A549 (cell line): ENCODE measurements around the gene GHDC. TPM values are rescaled to one million over a fixed set of nuclear protein-coding genes. Genes with fewer than 3 reads are reported as not detected.
"Not testable (repeated sequence)": the region's sequence is repeated elsewhere in the genome, so short reads cannot be mapped to it uniquely, and the experiment has no call there.

Source experiments
- ATAC-seq, 2 experiments: fragments of 200-7000 bp in 1 of 2; fragments of >200 bp in 1 of 2; cut with Nextera tagmentation in 1 of 2; cut with Tn5 transposase in 1 of 2; 3 replicates each; pipeline versions ENCODE4 v1.8.0 to v1.9.1; 2018 to 2020; ENCODE audit warnings: mild to moderate bottlenecking in 1 of 2, moderate library complexity in 1 of 2
- CTCF ChIA-PET: fragments of 300-600 bp; sonication (Branson Sonifier 250); formaldehyde crosslinking; extraction: SDS; loops from one replicate; lab custom pipeline; 2021; ENCODE audit warnings: antibody characterized with exemption, inconsistent platforms; lab: Yijun Ruan, JAX
- POLR2A ChIA-PET: fragments of 350-600 bp; formaldehyde crosslinking; extraction: SDS; loops from one replicate; lab custom pipeline; 2021; ENCODE audit warnings: antibody characterized with exemption, inconsistent platforms; lab: Yijun Ruan, JAX
- DNase-seq, 2 experiments: peaks; one replicate each; pipeline versions ENCODE4 v3.0.0 to v3.0.0-alpha.2; 2011 to 2016; ENCODE audit warnings: low read depth in 1 of 2, low spot score in 1 of 2
- FAIRE-seq: peaks from 2 replicates; lab custom pipeline; 2011; peaks lifted over from hg19 to GRCh38; lab: Jason Lieb, UNC
- H3K27ac ChIP-seq, 2 experiments: fragments of >200 bp; sonication (Bioruptor Twin); formaldehyde crosslinking; 3 replicates each; pipeline ENCODE4 v1.5.1; 2016 to 2017
- H3K4me1 ChIP-seq: fragments of >200 bp; sonication (Bioruptor Twin); formaldehyde crosslinking; 3 replicates; pipeline ENCODE4 v1.6.1; 2016
- H3K4me2 ChIP-seq: fragments of >200 bp; sonication (Bioruptor Twin); formaldehyde crosslinking; 3 replicates; pipeline ENCODE4 v1.6.1; 2016
- H3K4me3 ChIP-seq: fragments of >200 bp; sonication (Bioruptor Twin); formaldehyde crosslinking; 3 replicates; pipeline ENCODE4 v1.5.1; 2016
- H3K9me3 ChIP-seq: fragments of >200 bp; sonication (Bioruptor Twin); formaldehyde crosslinking; 3 replicates; pipeline ENCODE4 v1.6.1; 2016
- CTCF ChIP-seq: fragments of >200 bp; sonication (Bioruptor Twin); formaldehyde crosslinking; IDR thresholded peaks from 3 replicates; pipeline ENCODE4 v1.5.1; 2016
- E2F6 ChIP-seq: IDR thresholded peaks from 2 replicates; pipeline ENCODE4 v1.6.1; 2012; ENCODE audit warnings: low read depth, borderline replicate concordance
- PBX3 ChIP-seq: IDR thresholded peaks from 2 replicates; pipeline ENCODE4 v1.6.1; 2012
- RAD21 ChIP-seq, 2 experiments: fragments of >200 bp in 1 of 2; sonication (Bioruptor Twin) in 1 of 2; formaldehyde crosslinking in 1 of 2; IDR thresholded peaks in 1 of 2; conservative IDR thresholded peaks in 1 of 2; 2 replicates in 1 of 2; 3 replicates in 1 of 2; pipeline ENCODE4 v1.6.1; 2012 to 2018; ENCODE audit warnings: inconsistent platforms in 1 of 2
- SMC3 ChIP-seq: fragments of >200 bp; sonication (Bioruptor Twin); formaldehyde crosslinking; IDR thresholded peaks from 3 replicates; pipeline ENCODE4 v1.6.1; 2018; ENCODE audit warnings: inconsistent platforms
- TFCP2L1 ChIP-seq: fragments of 250-450 bp; sonication (Bioruptor Pico); IDR thresholded peaks from 2 replicates; pipeline ENCODE4 v1.5.0; 2021; ENCODE audit warnings: mild to moderate bottlenecking
- ZC3H11A ChIP-seq: fragments of 450-650 bp; IDR thresholded peaks from 2 replicates; pipeline ENCODE4 v1.6.1; 2014; ENCODE audit warnings: antibody characterized with exemption, mild to moderate bottlenecking
- ZNF302 ChIP-seq: fragments of 250-450 bp; sonication (Bioruptor Pico); IDR thresholded peaks from 2 replicates; pipeline ENCODE4 v1.9.0; 2021; ENCODE audit warnings: inconsistent platforms, mild to moderate bottlenecking, moderate library complexity
- ZSCAN20 ChIP-seq: fragments of 250-450 bp; sonication (Bioruptor Pico); IDR thresholded peaks from 2 replicates; pipeline ENCODE4 v1.8.0; 2022; ENCODE audit warnings: mild to moderate bottlenecking, moderate library complexity
- WGBS: methylation state at CpG from one replicate; pipeline ENCODE4 v1.1.6; 2017; ENCODE audit errors: missing lambda C conversion rate; 5-methylcytosine and 5-hydroxymethylcytosine counted together
- polyA plus RNA-seq, 4 experiments: library from polyadenylated mRNA; depleted of rRNA in 3 of 4; stranded (reverse); fragments of >200 nt; fragmentation: RNase III in 1 of 4; extraction: RNeasy Plus Mini Kit Qiagen cat#74134 plus additional on column Dnase treatment in 1 of 4; gene quantifications; 2 replicates in 3 of 4; 3 replicates in 1 of 4; pipeline ENCODE4 v1.2.3, GENCODE V29; 2011 to 2017

The GHDC gene
- polyA plus RNA-seq, 2 of the 4 experiments (the other 2 are of a cell fraction) = 12.3 to 23.4 TPM

- TF ChIP-seq PBX3 = no peak
- TF ChIP-seq ZSCAN20 (CRISPR knock-in tag) = no peak
- TF ChIP-seq CTCF = no peak
These were observed 30.4 kb upstream of the GHDC start (continued) for GRCh38 chr17:42224651-42225050.

- TF ChIP-seq CTCF = peak; percentile 74
- no peak for TF ChIP-seq E2F6
- peak; percentile 61 for TF ChIP-seq SMC3
- TF ChIP-seq RAD21 (conservative IDR thresholded peaks at IDR 0.05 in 1 of 2, IDR thresholded peaks at IDR 0.05 in 1 of 2) = peak; percentile 74 to 81
- POLR2A ChIA-PET = interaction anchor here (0.5 kb wide), 1 partner anchor 181 kb away, joined by 3 read pairs; no protein-coding TSS in a partner anchor
These were observed 27.8 kb upstream of the GHDC start for GRCh38 chr17:42221886-42222745.

GRCh38 chr17:42219280-42219679, 25.0 kb upstream of the GHDC start:
- H3K4me3 ChIP-seq, H3K4me2 ChIP-seq, POLR2A ChIA-PET, H3K27ac ChIP-seq, H3K9me3 ChIP-seq, ATAC-seq, H3K4me1 ChIP-seq, FAIRE-seq, DNase-seq: not testable (repeated sequence)
- CTCF ChIA-PET = interaction anchor here (1.0 kb wide), 1 partner anchor 10 kb away, joined by 4 read pairs; no protein-coding TSS in a partner anchor
- WGBS = no CpG with 5 or more reads among the region's 17 CpGs

More at GRCh38 chr17:42221886-42222745, 27.8 kb upstream of the GHDC start:
- Histone ChIP-seq H3K4me2 (no peak overlapping the region), H3K27ac (no peak overlapping the region), H3K9me3 (no peaks in the 10 kb centered on the region), H3K4me3 (no peak overlapping the region), H3K4me1 (no peaks in the 10 kb centered on the region)
- 46% methylated on average over 3 of the region's 3 CpGs for whole genome bisulfite sequencing
- CTCF ChIA-PET = interaction anchor here (0.6 to 4.4 kb wide), 59 partner anchors 9 to 396 kb away, joined by 3 to 34 read pairs (median 4); partner anchors contain the start of genes GHDC, HCRT, RAB5C and STAT5A
- DNase-seq (peak; percentile 66 to 74), FAIRE-seq (no peak), ATAC-seq (peak; percentile 87 to 92)

GRCh38 chr17:42214156-42214555, 19.9 kb upstream of the GHDC start:
- ATAC-seq = no peak
- POLR2A ChIA-PET = no interaction called here
- no peaks in the 10 kb centered on the region for H3K4me1 ChIP-seq
- WGBS = 92% methylated on average over 2 of the region's 2 CpGs
- DNase-seq = no peak
- no peak for TF ChIP-seq ZC3H11A
- TF ChIP-seq ZNF302 (CRISPR knock-in tag) = no peak
- TF ChIP-seq TFCP2L1 (CRISPR knock-in tag) = no peak
- no peak for TF ChIP-seq ZSCAN20 (CRISPR knock-in tag)
- TF ChIP-seq, all 56 proteins: peak for 0
- Histone ChIP-seq H3K4me2 (no peak overlapping the region), H3K9me3 (no peaks in the 10 kb centered on the region), H3K4me3 (no peak overlapping the region), H3K27ac (no peak overlapping the region)
- FAIRE-seq = no peak
- CTCF ChIA-PET = interaction anchor here (0.5 to 3.7 kb wide), 12 partner anchors 8 to 207 kb away, joined by 3 to 25 read pairs (median 3); no protein-coding TSS in a partner anchor
